Measurements from ENCODE around the gene TMEM126A. TPM values are rescaled to one million over a fixed set of nuclear protein-coding genes. Genes with fewer than 3 reads are reported as not detected.
A peak's percentile ranks its signal among the peaks of the same experiment; 100 is the strongest.
"Not testable (repeated sequence)": the region's sequence is repeated elsewhere in the genome, so short reads cannot be mapped to it uniquely, and the experiment has no call there.

The TMEM126A gene
- total RNA-seq, 1 donor from 2014 or later: 40.8 TPM

- no peak for FAIRE-seq
These were observed 5.2 kb downstream of the TMEM126A start for GRCh38 chr11:85652786-85653447.

GRCh38 chr11:85654343-85654742 lies 6.6 kb downstream of the TMEM126A start:
- not testable (repeated sequence) for H3K36me3 ChIP-seq (ENCODE audit: control insufficient read depth, insufficient read depth, low read length); H3K4me3 ChIP-seq (ENCODE audit: low read depth, low read length); FAIRE-seq; DNase-seq (ENCODE audit: low read depth); H3K27me3 ChIP-seq (ENCODE audit: control insufficient read depth, insufficient read depth, low read length)

More at GRCh38 chr11:85652786-85653447, 5.2 kb downstream of the TMEM126A start:
- Histone ChIP-seq H3K27me3 (ENCODE audit: control insufficient read depth, insufficient read depth, low read length) (no peaks in the 10 kb centered on the region), H3K4me3 (ENCODE audit: low read depth, low read length) (no peak overlapping the region), H3K36me3 (ENCODE audit: control insufficient read depth, insufficient read depth, low read length) (no peaks in the 10 kb centered on the region)
- TF ChIP-seq CTCF (IDR thresholded peaks at IDR 0.05; ENCODE audit: insufficient read depth, low read length, severe bottlenecking): no peak
- DNase-seq (ENCODE audit: low read depth): no peak

GRCh38 chr11:85656777-85657176 lies 9.0 kb downstream of the TMEM126A start:
- no peaks in the 10 kb centered on the region for H3K36me3 ChIP-seq (ENCODE audit: control insufficient read depth, insufficient read depth, low read length)
- FAIRE-seq (no peak), DNase-seq (ENCODE audit: low read depth) (no peak)
- H3K4me3 ChIP-seq (ENCODE audit: low read depth, low read length): no peak overlapping the region
- no peak for TF ChIP-seq CTCF (IDR thresholded peaks at IDR 0.05; ENCODE audit: insufficient read depth, low read length, severe bottlenecking)
- H3K27me3 ChIP-seq (ENCODE audit: control insufficient read depth, insufficient read depth, low read length): no peaks in the 10 kb centered on the region

- Histone ChIP-seq H3K4me3 (ENCODE audit: low read depth, low read length) (no peak overlapping the region), H3K27me3 (ENCODE audit: control insufficient read depth, insufficient read depth, low read length) (no peaks in the 10 kb centered on the region), H3K36me3 (ENCODE audit: control insufficient read depth, insufficient read depth, low read length) (no peaks in the 10 kb centered on the region)
- no peak for TF ChIP-seq CTCF (IDR thresholded peaks at IDR 0.05; ENCODE audit: insufficient read depth, low read length, severe bottlenecking)
- FAIRE-seq (no peak), DNase-seq (ENCODE audit: low read depth) (no peak)
These were observed 10.4 kb downstream of the TMEM126A start for GRCh38 chr11:85658180-85658579.

GRCh38 chr11:85661972-85662664 lies 14.4 kb downstream of the TMEM126A start:
- Histone ChIP-seq H3K36me3 (ENCODE audit: control insufficient read depth, insufficient read depth, low read length) (peaks cover 1% of the 10 kb centered on the region), H3K4me3 (ENCODE audit: low read depth, low read length) (peak overlapping the region; percentile 94), H3K27me3 (ENCODE audit: control insufficient read depth, insufficient read depth, low read length) (no peaks in the 10 kb centered on the region)
- FAIRE-seq: no peak
- TF ChIP-seq CTCF (IDR thresholded peaks at IDR 0.05; ENCODE audit: insufficient read depth, low read length, severe bottlenecking): no peak
- DNase-seq (ENCODE audit: low read depth): no peak

GRCh38 chr11:85663080-85663752 lies 15.4 kb downstream of the TMEM126A start:
- no peak for TF ChIP-seq CTCF (IDR thresholded peaks at IDR 0.05; ENCODE audit: insufficient read depth, low read length, severe bottlenecking)
- no peak for FAIRE-seq
- H3K4me3 ChIP-seq (ENCODE audit: low read depth, low read length): peak overlapping the region; percentile 94
- no peaks in the 10 kb centered on the region for H3K27me3 ChIP-seq (ENCODE audit: control insufficient read depth, insufficient read depth, low read length)
- no peak for DNase-seq (ENCODE audit: low read depth)
- peaks cover 1% of the 10 kb centered on the region for H3K36me3 ChIP-seq (ENCODE audit: control insufficient read depth, insufficient read depth, low read length)

Measured in bronchial epithelial cell (primary cell).